ENCODE results near the gene NKX1-1.

DNA sequence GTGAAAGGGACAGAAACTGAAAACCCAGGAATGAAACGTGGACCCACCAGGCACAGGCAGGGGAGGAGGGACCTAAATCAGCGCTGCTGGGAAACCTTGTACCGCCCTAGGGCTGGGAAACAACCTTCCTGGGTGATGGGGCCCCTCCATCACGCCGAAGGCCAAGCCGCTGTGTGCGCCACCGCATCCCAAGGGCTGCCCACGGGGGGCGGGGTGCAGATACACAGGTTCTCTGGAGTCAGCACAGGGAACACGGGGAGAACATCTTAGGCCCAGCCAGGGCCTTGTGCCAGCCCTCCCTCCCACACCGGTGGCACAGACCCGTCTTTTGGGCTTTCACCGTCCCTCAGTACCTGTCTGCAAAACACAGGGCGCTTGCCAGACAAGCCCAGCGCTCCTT lies 46.3 kb downstream of the NKX1-1 start:
- TF ChIP-seq, protein P1, sequence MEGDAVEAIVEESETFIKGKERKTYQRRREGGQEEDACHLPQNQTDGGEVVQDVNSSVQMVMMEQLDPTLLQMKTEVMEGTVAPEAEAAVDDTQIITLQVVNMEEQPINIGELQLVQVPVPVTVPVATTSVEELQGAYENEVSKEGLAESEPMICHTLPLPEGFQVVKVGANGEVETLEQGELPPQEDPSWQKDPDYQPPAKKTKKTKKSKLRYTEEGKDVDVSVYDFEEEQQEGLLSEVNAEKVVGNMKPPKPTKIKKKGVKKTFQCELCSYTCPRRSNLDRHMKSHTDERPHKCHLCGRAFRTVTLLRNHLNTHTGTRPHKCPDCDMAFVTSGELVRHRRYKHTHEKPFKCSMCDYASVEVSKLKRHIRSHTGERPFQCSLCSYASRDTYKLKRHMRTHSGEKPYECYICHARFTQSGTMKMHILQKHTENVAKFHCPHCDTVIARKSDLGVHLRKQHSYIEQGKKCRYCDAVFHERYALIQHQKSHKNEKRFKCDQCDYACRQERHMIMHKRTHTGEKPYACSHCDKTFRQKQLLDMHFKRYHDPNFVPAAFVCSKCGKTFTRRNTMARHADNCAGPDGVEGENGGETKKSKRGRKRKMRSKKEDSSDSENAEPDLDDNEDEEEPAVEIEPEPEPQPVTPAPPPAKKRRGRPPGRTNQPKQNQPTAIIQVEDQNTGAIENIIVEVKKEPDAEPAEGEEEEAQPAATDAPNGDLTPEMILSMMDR (conservative IDR thresholded peaks at IDR 0.05 in 1 of 2, IDR thresholded peaks at IDR 0.05 in 1 of 2; ENCODE audit: extremely low read depth in 1 of 2, insufficient read depth in 1 of 2, low read depth in 1 of 2, low read length in 2 of 2), result no peak
- TF ChIP-seq EZH2 (IDR thresholded peaks at IDR 0.05; ENCODE audit: borderline replicate concordance, low read length), result no peak
